Calu3 (cell line): ENCODE measurements around the gene MAP3K6. TPM values are rescaled to one million over a fixed set of nuclear protein-coding genes. Genes with fewer than 3 reads are reported as not detected.
A peak's percentile ranks its signal among the peaks of the same experiment; 100 is the strongest.

Experiments used
- BruUV-seq: library from RNA; stranded (reverse); fragments of 400-500 nt; replicated peaks from 2 replicates; lab custom pipeline; 2021; lab: Mats Ljungman, UMichigan
- CTCF ChIA-PET: fragments of 300-600 bp; sonication (Branson Sonifier 250); formaldehyde crosslinking; loops from one replicate; lab custom pipeline; 2022; ENCODE audit warnings: antibody characterized with exemption; lab: Charles Lee
- DNase-seq: peaks from one replicate; pipeline ENCODE4 v3.0.0; 2022
- H3K27ac Mint-ChIP-seq: one replicate; pipeline ENCODE4 v1.8.0; 2022; ENCODE audit warnings: mixed read lengths; ENCODE audit not compliant: unreplicated experiment
- H3K27me3 Mint-ChIP-seq: one replicate; pipeline ENCODE4 v1.8.0; 2022; ENCODE audit warnings: mixed read lengths; ENCODE audit not compliant: unreplicated experiment
- H3K36me3 Mint-ChIP-seq: one replicate; pipeline ENCODE4 v1.8.0; 2022; ENCODE audit warnings: mild to moderate bottlenecking, moderate library complexity, mixed read lengths; ENCODE audit not compliant: insufficient read depth, unreplicated experiment
- H3K4me1 Mint-ChIP-seq: one replicate; pipeline ENCODE4 v1.8.0; 2022; ENCODE audit warnings: mild to moderate bottlenecking, low read depth, mixed read lengths; ENCODE audit not compliant: unreplicated experiment
- H3K4me3 Mint-ChIP-seq: one replicate; pipeline ENCODE4 v1.8.0; 2022; ENCODE audit warnings: mild to moderate bottlenecking, low read depth, moderate library complexity, mixed read lengths; ENCODE audit not compliant: unreplicated experiment
- H3K9me3 Mint-ChIP-seq: one replicate; pipeline ENCODE4 v1.8.0; 2022; ENCODE audit warnings: low read depth, mixed read lengths; ENCODE audit not compliant: unreplicated experiment
- CTCF ChIP-seq: fragments of 200-600 bp; IDR thresholded peaks from one replicate; pipeline ENCODE4 v1.8.0; 2022; ENCODE audit warnings: antibody characterized with exemption; ENCODE audit not compliant: unreplicated experiment
- intact Hi-C: fragments of 100-400 bp; cut with micrococcal nuclease; formaldehyde crosslinking; loops from one replicate; pipeline ENCODE4 v1.10.0; 2022; ENCODE audit not compliant: unreplicated experiment
- total RNA-seq: library from RNA; stranded (reverse); gene quantifications from 2 replicates; pipeline ENCODE4 v1.2.3, GENCODE V29; 2022

Gene MAP3K6
- total RNA-seq, 1 experiment from 2014 or later: 10.3 TPM

- DNase-seq: no peak
- TF ChIP-seq CTCF: no peak
- no peak overlapping the region for H3K27ac Mint-ChIP-seq
- no peaks in the 10 kb centered on the region for H3K9me3 Mint-ChIP-seq
- no peak overlapping the region for H3K4me3 Mint-ChIP-seq
- no peaks in the 10 kb centered on the region for H3K4me1 Mint-ChIP-seq
- intact Hi-C loops: no loop called here
- no TSS peak for BruUV-seq
- no peaks in the 10 kb centered on the region for H3K27me3 Mint-ChIP-seq
- peaks cover 18% of the 10 kb centered on the region for H3K36me3 Mint-ChIP-seq
- CTCF ChIA-PET: no interaction called here
Measured at GRCh38 chr1:27405074-27405473, 38.3 kb upstream of the MAP3K6 start.

- Mint-ChIP-seq H3K36me3 (peaks cover 17% of the 10 kb centered on the region), H3K27me3 (no peaks in the 10 kb centered on the region), H3K27ac (no peak overlapping the region), H3K9me3 (no peaks in the 10 kb centered on the region), H3K4me1 (no peaks in the 10 kb centered on the region), H3K4me3 (no peak overlapping the region)
- DNase-seq: no peak
- intact Hi-C loops: loop anchor here (5.0 kb wide), 1 partner anchor 203 kb away; no protein-coding TSS in a partner anchor
- BruUV-seq: no TSS peak
- TF ChIP-seq CTCF: no peak
- CTCF ChIA-PET: no interaction called here
Measured at GRCh38 chr1:27403931-27404330, 37.2 kb upstream of the MAP3K6 start.

GRCh38 chr1:27403065-27403726 is 36.4 kb upstream of the MAP3K6 start:
- Mint-ChIP-seq H3K4me3 (no peak overlapping the region), H3K36me3 (peaks cover 17% of the 10 kb centered on the region), H3K27me3 (no peaks in the 10 kb centered on the region), H3K27ac (no peak overlapping the region), H3K9me3 (no peaks in the 10 kb centered on the region), H3K4me1 (no peaks in the 10 kb centered on the region)
- CTCF ChIA-PET: no interaction called here
- DNase-seq: no peak
- intact Hi-C loops: loop anchor here (5.0 kb wide), 1 partner anchor 204 kb away; no protein-coding TSS in a partner anchor
- TF ChIP-seq CTCF: no peak
- no TSS peak for BruUV-seq

GRCh38 chr1:27402349-27402754 is 35.6 kb upstream of the MAP3K6 start:
- peak; percentile 65 for DNase-seq
- H3K4me1 Mint-ChIP-seq: no peaks in the 10 kb centered on the region
- intact Hi-C loops: loop anchor here (5.0 kb wide), 1 partner anchor 205 kb away; no protein-coding TSS in a partner anchor
- TF ChIP-seq CTCF: peak; percentile 11
- CTCF ChIA-PET: no interaction called here
- no peaks in the 10 kb centered on the region for H3K27me3 Mint-ChIP-seq
- no peak overlapping the region for H3K27ac Mint-ChIP-seq
- BruUV-seq: no TSS peak
- peaks cover 19% of the 10 kb centered on the region for H3K36me3 Mint-ChIP-seq
- H3K4me3 Mint-ChIP-seq: no peak overlapping the region
- no peaks in the 10 kb centered on the region for H3K9me3 Mint-ChIP-seq
